ENCODE results near the gene DNAJC5G. TPM values are rescaled to one million over a fixed set of nuclear protein-coding genes. Genes with fewer than 3 reads are reported as not detected.

DNAJC5G gene
- total and polyA plus RNA-seq, 2 donors (not counting 1 experiment from before 2014, with no cell fraction given): not detected

- Histone ChIP-seq H3K79me2 (ENCODE audit: control insufficient read depth, insufficient read depth, low read length) (no peaks in the 10 kb centered on the region), H3K27ac (ENCODE audit: low read length in 2 of 2) (peak overlapping the region in 1 of 2 donors; percentile 26), H3K9ac (ENCODE audit: low read length) (peak overlapping the region; percentile 48), H3K4me1 (ENCODE audit: control insufficient read depth in 2 of 2, insufficient read depth in 2 of 2, low read length in 2 of 2) (peaks cover 14 to 22% of the 10 kb centered on the region in 2 donors), H3K27me3 (replicated peaks in 1 of 4; ENCODE audit: control extremely low read depth in 1 of 4, control insufficient read depth in 3 of 4, insufficient read depth in 4 of 4, low read length in 3 of 4) (peaks cover 0 to 36% (median 10%) of the 10 kb centered on the region in 4 experiments), H3K9me3 (ENCODE audit: control extremely low read depth in 1 of 3, control insufficient read depth in 2 of 3, insufficient read depth in 1 of 3, low read length in 2 of 3) (peaks cover 0 to 7% (median 0%) of the 10 kb centered on the region in 3 donors), H3K36me3 (replicated peaks in 1 of 2; ENCODE audit: control extremely low read depth in 1 of 2, control insufficient read depth in 1 of 2, extremely low read depth in 1 of 2, insufficient read depth in 2 of 2, low read length in 1 of 2) (no peaks in the 10 kb centered on the region), H3K4me2 (replicated peaks; ENCODE audit: low read depth, low read length, poor library complexity, severe bottlenecking) (peak overlapping the region; percentile 63), H3K4me3 (ENCODE audit: control extremely low read depth in 1 of 5, extremely low read depth in 1 of 5, insufficient read depth in 1 of 5, low read depth in 2 of 5, low read length in 4 of 5) (peak overlapping the region in 4 of 5 experiments; percentile 7 to 38 (median 26)), H2AFZ (ENCODE audit: insufficient read depth, low read depth, low read length, poor library complexity, severe bottlenecking) (peak overlapping the region; percentile 61), H4K20me1 (ENCODE audit: control insufficient read depth, insufficient read depth, low read length, poor library complexity, severe bottlenecking) (no peaks in the 10 kb centered on the region)
- WGBS (ENCODE audit: insufficient coverage): 26% methylated on average over 19 of the region's 25 CpGs
- peak; percentile 74 for ATAC-seq (ENCODE audit: low read depth)
- peak; percentile 70 for DNase-seq
- peak overlapping the region; percentile 74 for H3K4me3 Mint-ChIP-seq
- peaks cover 11% of the 10 kb centered on the region for H3K4me1 Mint-ChIP-seq
- ChIA-PET CTCF (interaction anchor here (0.6 to 3.8 kb wide), 50 partner anchors 9 to 1557 kb away, joined by 3 to 56 read pairs (median 4); partner anchors contain the start of genes CCDC121, GPN1, GTF3C2 and KHK), POLR2A (interaction anchor here (0.6 kb wide), 1 partner anchor 372 kb away, joined by 9 read pairs; no protein-coding TSS in a partner anchor)
- TF ChIP-seq EZH2 (IDR thresholded peaks at IDR 0.05; ENCODE audit: borderline replicate concordance, insufficient read depth, low read depth, low read length, poor library complexity, severe bottlenecking) (no peak), CTCF (IDR thresholded peaks at IDR 0.05) (peak; percentile 96)
- intact Hi-C loops (cut with micrococcal nuclease): loop anchor here (1.0 to 5.0 kb wide), 7 partner anchors 19 to 457 kb away; partner anchors contain the start of genes MPV17 and SLC30A3
- peaks cover 26% of the 10 kb centered on the region for H3K27me3 Mint-ChIP-seq
- H3K9me3 Mint-ChIP-seq (ENCODE audit: insufficient read depth): no peaks in the 10 kb centered on the region
- peak overlapping the region; percentile 71 for H3K27ac Mint-ChIP-seq
Measured at GRCh38 chr2:27303093-27304025, 28.1 kb downstream of the DNAJC5G start.

Measured in B cell (primary cell).